HepG2 (cell line): ENCODE measurements around the gene LRP1-AS. TPM values are rescaled to one million over a fixed set of nuclear protein-coding genes. Genes with fewer than 3 reads are reported as not detected.

Experiments used
- FOXA3 ChIP-seq: IDR thresholded peaks from 2 replicates; pipeline ENCODE4 v1.6.1; 2016; ENCODE audit warnings: missing genetic modification reagents, missing compliant biosample characterization
- FOXP1 ChIP-seq, 2 experiments: fragments of 450-650 bp in 1 of 2; IDR thresholded peaks; 2 replicates each; pipeline ENCODE4 v1.6.1; 2017 to 2018; ENCODE audit warnings: antibody characterized with exemption in 1 of 2
- GABPA ChIP-seq, 2 experiments: IDR thresholded peaks; 2 replicates each; pipeline ENCODE4 v1.6.1; 2011 to 2016; ENCODE audit warnings: low read depth in 2 of 2, low read length in 1 of 2, missing biosample characterization in 1 of 2, missing genetic modification characterization in 1 of 2
- HHEX ChIP-seq: IDR thresholded peaks from 2 replicates; pipeline ENCODE4 v1.6.1; 2016; ENCODE audit warnings: control low read depth
- KAT8 ChIP-seq: IDR thresholded peaks from 2 replicates; pipeline ENCODE4 v1.6.1; 2016; ENCODE audit warnings: missing genetic modification reagents, missing compliant biosample characterization
- MBD4 ChIP-seq: IDR thresholded peaks from 2 replicates; pipeline ENCODE4 v1.6.1; 2012; ENCODE audit warnings: low read length, inconsistent platforms, borderline replicate concordance
- MED8 ChIP-seq: sonication (generic); formaldehyde crosslinking; IDR thresholded peaks from 2 replicates; pipeline ENCODE4 v1.8.1; 2023; ENCODE audit warnings: mild to moderate bottlenecking, missing genetic modification reagents; ENCODE audit not compliant: insufficient replicate concordance
- SKIL ChIP-seq: sonication (generic); formaldehyde crosslinking; IDR thresholded peaks from 2 replicates; pipeline ENCODE4 v1.8.0; 2022; ENCODE audit warnings: missing genetic modification reagents, mild to moderate bottlenecking, moderate library complexity, borderline replicate concordance
- SMAD9 ChIP-seq: sonication (generic); formaldehyde crosslinking; IDR thresholded peaks from 2 replicates; pipeline ENCODE4 v1.5.1; 2020; ENCODE audit warnings: mild to moderate bottlenecking, missing genetic modification reagents
- SOX6 ChIP-seq, 2 experiments: fragments of 450-650 bp in 1 of 2; sonication (generic) in 1 of 2; formaldehyde crosslinking in 1 of 2; IDR thresholded peaks; 2 replicates each; pipeline versions ENCODE4 v1.4.0 to v1.6.1; 2017 to 2020; ENCODE audit warnings: antibody characterized with exemption in 1 of 2, mild to moderate bottlenecking in 1 of 2, missing genetic modification reagents in 1 of 2
- SPEN ChIP-seq: sonication (generic); formaldehyde crosslinking; IDR thresholded peaks from 2 replicates; pipeline ENCODE4 v1.5.1; 2020; ENCODE audit warnings: low read depth, mild to moderate bottlenecking, missing genetic modification reagents
- THAP9 ChIP-seq: sonication (generic); formaldehyde crosslinking; IDR thresholded peaks from 2 replicates; pipeline ENCODE4; 2020; ENCODE audit warnings: missing genetic modification reagents, mild to moderate bottlenecking, borderline replicate concordance
- TSC22D2 ChIP-seq: sonication (generic); formaldehyde crosslinking; IDR thresholded peaks from 2 replicates; pipeline ENCODE4 v1.5.1; 2020; ENCODE audit warnings: missing genetic modification reagents, mild to moderate bottlenecking, borderline replicate concordance
- ZBTB49 ChIP-seq: sonication (generic); formaldehyde crosslinking; IDR thresholded peaks from 2 replicates; pipeline ENCODE4 v1.4.0; 2020; ENCODE audit warnings: missing genetic modification reagents, borderline replicate concordance
- ZNF235 ChIP-seq: sonication (generic); formaldehyde crosslinking; IDR thresholded peaks from 2 replicates; pipeline ENCODE4 v1.8.1; 2023; ENCODE audit warnings: mild to moderate bottlenecking, missing genetic modification reagents, borderline replicate concordance
- ZNF335 ChIP-seq: sonication (generic); formaldehyde crosslinking; IDR thresholded peaks from 2 replicates; pipeline ENCODE4 v1.4.0; 2020; ENCODE audit warnings: missing genetic modification reagents
- ZNF441 ChIP-seq: sonication (generic); formaldehyde crosslinking; IDR thresholded peaks from 2 replicates; pipeline ENCODE4 v1.7.0; 2021; ENCODE audit warnings: missing genetic modification reagents, borderline replicate concordance
- ZNF503 ChIP-seq: sonication (generic); formaldehyde crosslinking; IDR thresholded peaks from 2 replicates; pipeline ENCODE4 v1.4.0; 2020; ENCODE audit warnings: missing genetic modification reagents
- ZNF549 ChIP-seq: sonication (generic); formaldehyde crosslinking; IDR thresholded peaks from 2 replicates; pipeline ENCODE4 v1.5.0; 2020; ENCODE audit warnings: missing genetic modification reagents
- ZNF605 ChIP-seq: sonication (generic); formaldehyde crosslinking; IDR thresholded peaks from 2 replicates; pipeline ENCODE4 v1.8.0; 2022; ENCODE audit warnings: mild to moderate bottlenecking, missing genetic modification reagents
- polyA plus RNA-seq, 8 experiments: library from polyadenylated mRNA; depleted of rRNA in 3 of 8; stranded (reverse) in 7 of 8; unstranded in 1 of 8; fragments of >200 nt; fragmentation: Illumina TruSeq in 4 of 8; extraction: Trizol in 4 of 8; gene quantifications; 2 replicates each; pipeline versions ENCODE4 v1.2.1 to v1.2.3, GENCODE V29; 2011 to 2016; ENCODE audit warnings: low read depth in 4 of 8, missing spikeins in 1 of 8, mixed read lengths in 1 of 8; ENCODE audit not compliant: insufficient read depth in 1 of 8
- total RNA-seq, 5 experiments: library from RNA; depleted of rRNA; stranded (reverse); fragments of >200 nt; fragmentation: Illumina TruSeq; extraction: Trizol; gene quantifications; 2 replicates each; pipeline ENCODE4 v1.2.3, GENCODE V29; 2016; ENCODE audit warnings: low read depth in 1 of 5

The LRP1-AS gene
- total and polyA plus RNA-seq, 2 of the 13 experiments (the other 11 are each of a cell fraction or from before 2014, with no cell fraction given): 0.20 TPM; not detected in 1

GRCh38 chr12:57154804-57155434 lies 7.5 kb upstream of the LRP1-AS start (continued):
- TF ChIP-seq THAP9 (CRISPR knock-in tag) (no peak), GABPA (IDR thresholded peaks at IDR 0.05; ENCODE audit: low read depth, low read length) (no peak), GABPA (CRISPR knock-in tag; IDR thresholded peaks at IDR 0.05; ENCODE audit: low read depth) (peak; percentile 58; the same call in 1 of the 2 replicates), SPEN (no peak), ZNF441 (CRISPR knock-in tag) (no peak), TSC22D2 (no peak), ZNF605 (CRISPR knock-in tag) (no peak), SOX6 (IDR thresholded peaks at IDR 0.05) (no peak), SOX6 (CRISPR knock-in tag; IDR thresholded peaks at IDR 0.05) (peak; percentile 55; the same call in 1 of the 2 replicates), FOXA3 (CRISPR knock-in tag) (peak; percentile 75), MBD4 (no peak), SKIL (CRISPR knock-in tag) (peak; percentile 58; the same call in 1 of the 2 replicates), ZNF549 (no peak), ZNF503 (no peak), FOXP1 (IDR thresholded peaks at IDR 0.05) (no peak), FOXP1 (CRISPR knock-in tag; IDR thresholded peaks at IDR 0.05) (peak; percentile 64; the same call in 1 of the 2 replicates), SMAD9 (CRISPR knock-in tag) (no peak), ZNF235 (no peak), MED8 (no peak), ZNF335 (CRISPR knock-in tag) (no peak), HHEX (CRISPR knock-in tag) (no peak), ZBTB49 (no peak), KAT8 (CRISPR knock-in tag) (peak; percentile 26; the same call in 1 of the 2 replicates)
